Erythroblast (primary cell): ENCODE data around the gene PRAF2.

Experiments
- GATA1 ChIP-seq: IDR thresholded peaks from 2 replicates; pipeline ENCODE4 v1.6.1; 2011; ENCODE audit warnings: low read depth, mild to moderate bottlenecking, control low read depth, low read length, moderate library complexity
- POLR2A ChIP-seq: IDR thresholded peaks from 2 replicates; pipeline ENCODE4 v1.6.1; 2011; ENCODE audit warnings: mild to moderate bottlenecking, low read length

- no peak for TF ChIP-seq POLR2A
- no peak for TF ChIP-seq GATA1
Measured at GRCh38 chrX:49059681-49060085, 14.1 kb downstream of the PRAF2 start.
